GM12892 (cell line): ENCODE data around the gene XPR1.

Experiments
- POLR2A ChIP-seq: IDR thresholded peaks from 2 replicates; pipeline ENCODE4 v1.6.1; 2011; ENCODE audit warnings: low read depth, low read length, control low read depth
- POLR2AphosphoS5 ChIP-seq: IDR thresholded peaks from 2 replicates; pipeline ENCODE4 v1.6.1; 2011; ENCODE audit warnings: low read depth, low read length, control low read depth

DNA sequence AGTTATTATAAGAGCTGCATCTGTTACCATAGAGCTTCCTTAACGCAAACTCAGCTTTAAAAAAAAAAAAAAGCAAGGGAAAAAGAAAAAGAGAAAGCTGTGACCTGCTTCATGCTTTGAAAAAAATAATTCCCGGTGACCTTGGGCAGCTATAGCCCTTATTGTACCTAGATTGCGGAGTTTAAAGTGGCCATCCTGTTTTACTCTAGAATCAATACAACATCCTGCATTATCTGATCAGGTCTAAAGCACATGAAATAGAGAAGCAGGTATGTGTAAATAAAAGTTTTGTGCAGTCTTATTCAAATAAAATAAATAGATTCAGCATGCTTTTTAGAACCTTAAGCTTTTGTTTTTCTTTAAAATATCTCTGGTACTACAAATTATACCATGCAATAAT is 154.1 kb downstream of the XPR1 start:
- TF ChIP-seq POLR2A = no peak
- TF ChIP-seq POLR2AphosphoS5 = no peak
